Smooth muscle cell (in vitro differentiated cells): ENCODE data around the gene MAB21L3. TPM values are rescaled to one million over a fixed set of nuclear protein-coding genes. Genes with fewer than 3 reads are reported as not detected.

Experiments
- DNase-seq: peaks from one replicate; lab custom pipeline; 2025; ENCODE audit not compliant: unreplicated experiment; lab: John Stamatoyannopoulos, UW
- H2AFZ ChIP-seq: fragments of 200-600 bp; sonication (generic); 2 replicates; pipeline ENCODE4 v1.6.0; 2016; ENCODE audit warnings: antibody characterized with exemption, low read depth, mild to moderate bottlenecking
- H3F3A ChIP-seq: fragments of 200-600 bp; sonication (generic); 2 replicates; pipeline ENCODE4 v1.6.0; 2017; ENCODE audit warnings: antibody characterized with exemption, low read depth
- H3K27ac ChIP-seq: fragments of 200-600 bp; sonication (generic); 2 replicates; pipeline ENCODE4 v1.5.1; 2016; ENCODE audit warnings: low read depth, mild to moderate bottlenecking
- H3K27me3 ChIP-seq: fragments of 200-600 bp; sonication (generic); 2 replicates; pipeline ENCODE4 v1.6.1; 2016; ENCODE audit warnings: low read depth, mild to moderate bottlenecking
- H3K36me3 ChIP-seq: fragments of 200-600 bp; sonication (generic); 2 replicates; pipeline ENCODE4 v1.5.1; 2016; ENCODE audit warnings: low read depth
- H3K4me1 ChIP-seq: fragments of 200-600 bp; sonication (generic); 2 replicates; pipeline ENCODE4 v1.5.1; 2016; ENCODE audit warnings: low read depth
- H3K4me2 ChIP-seq: fragments of 200-600 bp; sonication (generic); 2 replicates; pipeline ENCODE4 v1.6.0; 2016; ENCODE audit warnings: mild to moderate bottlenecking
- H3K4me3 ChIP-seq: fragments of 200-600 bp; sonication (generic); 2 replicates; pipeline ENCODE4 v1.5.1; 2016; ENCODE audit warnings: mild to moderate bottlenecking
- H3K79me2 ChIP-seq: fragments of 200-600 bp; sonication (generic); 2 replicates; pipeline ENCODE4 v1.6.0; 2016; ENCODE audit warnings: low read depth, mild to moderate bottlenecking
- H3K9ac ChIP-seq: fragments of 200-600 bp; sonication (generic); 2 replicates; pipeline ENCODE4 v1.6.0; 2016; ENCODE audit warnings: low read depth
- H3K9me3 ChIP-seq: fragments of 200-600 bp; sonication (generic); replicated peaks from 2 replicates; pipeline ENCODE4 v1.5.1; 2016; ENCODE audit warnings: low read depth
- H4K20me1 ChIP-seq: fragments of 200-600 bp; sonication (generic); 2 replicates; pipeline ENCODE4 v1.6.0; 2016; ENCODE audit warnings: low read depth
- CTCF ChIP-seq: fragments of 200-600 bp; sonication (generic); IDR thresholded peaks from 2 replicates; pipeline ENCODE4 v1.5.1; 2017; ENCODE audit warnings: borderline replicate concordance, mild to moderate bottlenecking, antibody characterized with exemption; ENCODE audit not compliant: insufficient read depth, poor library complexity, severe bottlenecking
- WGBS: methylation state at CpG from one replicate; pipeline ENCODE4 v1.1.7; 2016; ENCODE audit warnings: low lambda C conversion rate; 5-methylcytosine and 5-hydroxymethylcytosine counted together
- polyA plus RNA-seq: library from polyadenylated mRNA; unstranded; fragments of >200 nt; fragmentation: Nextera tagmentation; extraction: Ambion mirVana; gene quantifications from 2 replicates; pipeline ENCODE4 v1.2.1, GENCODE V29; 2016
- total RNA-seq: library from RNA; depleted of rRNA; stranded (reverse); fragments of >200 nt; gene quantifications from 2 replicates; pipeline ENCODE4 v1.2.3, GENCODE V29; 2014

Gene MAB21L3
- total and polyA plus RNA-seq, 2 experiments from 2014 or later: 0.13 to 0.26 TPM

GRCh38 chr1:116166655-116167054, 55.5 kb downstream of the MAB21L3 start:
- Histone ChIP-seq H3K4me2 (no peak overlapping the region), H3K79me2 (no peaks in the 10 kb centered on the region), H3K4me3 (no peak overlapping the region), H3K27me3 (no peaks in the 10 kb centered on the region), H4K20me1 (no peaks in the 10 kb centered on the region), H3K27ac (no peak overlapping the region), H3K9me3 (no peaks in the 10 kb centered on the region), H2AFZ (no peak overlapping the region), H3K36me3 (no peaks in the 10 kb centered on the region), H3K4me1 (no peaks in the 10 kb centered on the region), H3K9ac (no peak overlapping the region), H3F3A (no peaks in the 10 kb centered on the region)
- DNase-seq: no peak
- TF ChIP-seq CTCF: no peak
- 89% methylated on average over 4 of the region's 4 CpGs for WGBS

GRCh38 chr1:116167625-116168276, 56.6 kb downstream of the MAB21L3 start:
- peak overlapping the region; percentile 35 for H3K9ac ChIP-seq
- 14% methylated on average over 35 of the region's 35 CpGs for WGBS
- TF ChIP-seq CTCF: no peak

GRCh38 chr1:116168277-116169032, 57.3 kb downstream of the MAB21L3 start:
- Histone ChIP-seq H4K20me1 (no peaks in the 10 kb centered on the region), H3K27me3 (peaks cover 4% of the 10 kb centered on the region), H3K9ac (peak overlapping the region; percentile 35), H3K27ac (no peak overlapping the region), H3K9me3 (no peaks in the 10 kb centered on the region), H3K4me1 (no peaks in the 10 kb centered on the region), H3K4me2 (peak overlapping the region; percentile 97), H3F3A (no peaks in the 10 kb centered on the region), H2AFZ (peak overlapping the region; percentile 97), H3K36me3 (no peaks in the 10 kb centered on the region), H3K79me2 (no peaks in the 10 kb centered on the region), H3K4me3 (peak overlapping the region; percentile 67)
- WGBS: 10% methylated on average over 42 of the region's 42 CpGs
- TF ChIP-seq CTCF: peak; percentile 88
- DNase-seq: peak; percentile 38

More at GRCh38 chr1:116167625-116168276, 56.6 kb downstream of the MAB21L3 start:
- H3K36me3 ChIP-seq: no peaks in the 10 kb centered on the region
- DNase-seq: no peak
- no peaks in the 10 kb centered on the region for H3K9me3 ChIP-seq
- peak overlapping the region; percentile 67 for H3K4me3 ChIP-seq
- no peaks in the 10 kb centered on the region for H3F3A ChIP-seq
- H3K27ac ChIP-seq: no peak overlapping the region
- H3K4me2 ChIP-seq: peak overlapping the region; percentile 97
- H4K20me1 ChIP-seq: no peaks in the 10 kb centered on the region
- peak overlapping the region; percentile 97 for H2AFZ ChIP-seq
- no peaks in the 10 kb centered on the region for H3K4me1 ChIP-seq
- H3K27me3 ChIP-seq: no peaks in the 10 kb centered on the region
- no peaks in the 10 kb centered on the region for H3K79me2 ChIP-seq
